Liver (tissue), 2 donors: ENCODE data around the gene FBXO10.

Experiments
- YY1 ChIP-seq: IDR thresholded peaks from 2 replicates; pipeline ENCODE4 v1.6.1; 2016; ENCODE audit warnings: antibody characterized with exemption, mild to moderate bottlenecking
- TF ChIP-seq, protein P1 (sequence below): fragments of 150-350 bp; IDR thresholded peaks from 2 replicates; pipeline ENCODE4 v1.5.1; 2017; ENCODE audit warnings: improper control_type of control experiment, low read depth, low read length; ENCODE audit not compliant: missing input control
- TF ChIP-seq, protein P2 (sequence below): IDR thresholded peaks from 2 replicates; pipeline ENCODE4 v1.6.1; 2016; ENCODE audit warnings: antibody characterized with exemption, mild to moderate bottlenecking
- donor health status: healthy.

DNA sequence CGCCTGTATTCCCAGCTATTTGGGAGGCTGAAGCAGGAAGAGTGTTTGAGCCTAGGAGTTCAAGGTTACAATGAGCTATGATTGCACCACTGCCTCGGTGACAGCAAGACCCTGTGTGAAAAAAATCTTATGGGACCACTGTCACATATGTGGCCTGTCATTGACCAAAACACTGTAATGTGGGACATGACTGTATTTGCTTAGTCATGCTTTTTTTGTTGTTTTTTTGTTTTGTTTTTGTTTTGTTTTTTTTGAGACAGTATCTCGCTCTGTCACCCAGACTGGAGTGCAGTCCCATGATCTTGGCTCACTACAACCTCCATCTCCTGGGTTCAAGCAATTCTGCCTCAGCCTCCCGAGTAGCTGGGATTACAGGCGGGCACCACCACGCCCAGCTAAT, 76.9 kb downstream of the FBXO10 start:
- no peak for TF ChIP-seq YY1
- TF ChIP-seq, protein P1, sequence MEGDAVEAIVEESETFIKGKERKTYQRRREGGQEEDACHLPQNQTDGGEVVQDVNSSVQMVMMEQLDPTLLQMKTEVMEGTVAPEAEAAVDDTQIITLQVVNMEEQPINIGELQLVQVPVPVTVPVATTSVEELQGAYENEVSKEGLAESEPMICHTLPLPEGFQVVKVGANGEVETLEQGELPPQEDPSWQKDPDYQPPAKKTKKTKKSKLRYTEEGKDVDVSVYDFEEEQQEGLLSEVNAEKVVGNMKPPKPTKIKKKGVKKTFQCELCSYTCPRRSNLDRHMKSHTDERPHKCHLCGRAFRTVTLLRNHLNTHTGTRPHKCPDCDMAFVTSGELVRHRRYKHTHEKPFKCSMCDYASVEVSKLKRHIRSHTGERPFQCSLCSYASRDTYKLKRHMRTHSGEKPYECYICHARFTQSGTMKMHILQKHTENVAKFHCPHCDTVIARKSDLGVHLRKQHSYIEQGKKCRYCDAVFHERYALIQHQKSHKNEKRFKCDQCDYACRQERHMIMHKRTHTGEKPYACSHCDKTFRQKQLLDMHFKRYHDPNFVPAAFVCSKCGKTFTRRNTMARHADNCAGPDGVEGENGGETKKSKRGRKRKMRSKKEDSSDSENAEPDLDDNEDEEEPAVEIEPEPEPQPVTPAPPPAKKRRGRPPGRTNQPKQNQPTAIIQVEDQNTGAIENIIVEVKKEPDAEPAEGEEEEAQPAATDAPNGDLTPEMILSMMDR: no peak
- TF ChIP-seq, protein P2, sequence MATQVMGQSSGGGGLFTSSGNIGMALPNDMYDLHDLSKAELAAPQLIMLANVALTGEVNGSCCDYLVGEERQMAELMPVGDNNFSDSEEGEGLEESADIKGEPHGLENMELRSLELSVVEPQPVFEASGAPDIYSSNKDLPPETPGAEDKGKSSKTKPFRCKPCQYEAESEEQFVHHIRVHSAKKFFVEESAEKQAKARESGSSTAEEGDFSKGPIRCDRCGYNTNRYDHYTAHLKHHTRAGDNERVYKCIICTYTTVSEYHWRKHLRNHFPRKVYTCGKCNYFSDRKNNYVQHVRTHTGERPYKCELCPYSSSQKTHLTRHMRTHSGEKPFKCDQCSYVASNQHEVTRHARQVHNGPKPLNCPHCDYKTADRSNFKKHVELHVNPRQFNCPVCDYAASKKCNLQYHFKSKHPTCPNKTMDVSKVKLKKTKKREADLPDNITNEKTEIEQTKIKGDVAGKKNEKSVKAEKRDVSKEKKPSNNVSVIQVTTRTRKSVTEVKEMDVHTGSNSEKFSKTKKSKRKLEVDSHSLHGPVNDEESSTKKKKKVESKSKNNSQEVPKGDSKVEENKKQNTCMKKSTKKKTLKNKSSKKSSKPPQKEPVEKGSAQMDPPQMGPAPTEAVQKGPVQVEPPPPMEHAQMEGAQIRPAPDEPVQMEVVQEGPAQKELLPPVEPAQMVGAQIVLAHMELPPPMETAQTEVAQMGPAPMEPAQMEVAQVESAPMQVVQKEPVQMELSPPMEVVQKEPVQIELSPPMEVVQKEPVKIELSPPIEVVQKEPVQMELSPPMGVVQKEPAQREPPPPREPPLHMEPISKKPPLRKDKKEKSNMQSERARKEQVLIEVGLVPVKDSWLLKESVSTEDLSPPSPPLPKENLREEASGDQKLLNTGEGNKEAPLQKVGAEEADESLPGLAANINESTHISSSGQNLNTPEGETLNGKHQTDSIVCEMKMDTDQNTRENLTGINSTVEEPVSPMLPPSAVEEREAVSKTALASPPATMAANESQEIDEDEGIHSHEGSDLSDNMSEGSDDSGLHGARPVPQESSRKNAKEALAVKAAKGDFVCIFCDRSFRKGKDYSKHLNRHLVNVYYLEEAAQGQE: no peak
